ENCODE data around the gene SAMD8.

- TF ChIP-seq, protein P1, sequence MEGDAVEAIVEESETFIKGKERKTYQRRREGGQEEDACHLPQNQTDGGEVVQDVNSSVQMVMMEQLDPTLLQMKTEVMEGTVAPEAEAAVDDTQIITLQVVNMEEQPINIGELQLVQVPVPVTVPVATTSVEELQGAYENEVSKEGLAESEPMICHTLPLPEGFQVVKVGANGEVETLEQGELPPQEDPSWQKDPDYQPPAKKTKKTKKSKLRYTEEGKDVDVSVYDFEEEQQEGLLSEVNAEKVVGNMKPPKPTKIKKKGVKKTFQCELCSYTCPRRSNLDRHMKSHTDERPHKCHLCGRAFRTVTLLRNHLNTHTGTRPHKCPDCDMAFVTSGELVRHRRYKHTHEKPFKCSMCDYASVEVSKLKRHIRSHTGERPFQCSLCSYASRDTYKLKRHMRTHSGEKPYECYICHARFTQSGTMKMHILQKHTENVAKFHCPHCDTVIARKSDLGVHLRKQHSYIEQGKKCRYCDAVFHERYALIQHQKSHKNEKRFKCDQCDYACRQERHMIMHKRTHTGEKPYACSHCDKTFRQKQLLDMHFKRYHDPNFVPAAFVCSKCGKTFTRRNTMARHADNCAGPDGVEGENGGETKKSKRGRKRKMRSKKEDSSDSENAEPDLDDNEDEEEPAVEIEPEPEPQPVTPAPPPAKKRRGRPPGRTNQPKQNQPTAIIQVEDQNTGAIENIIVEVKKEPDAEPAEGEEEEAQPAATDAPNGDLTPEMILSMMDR (IDR thresholded peaks at IDR 0.05; ENCODE audit: poor library complexity), result no peak
- TF ChIP-seq EZH2 (IDR thresholded peaks at IDR 0.05; ENCODE audit: borderline replicate concordance), result no peak
Observed at GRCh38 chr10:75168275-75168674, 56.8 kb downstream of the SAMD8 start.
